ENCODE results near the gene PDE7B.

- TF ChIP-seq CTCF (IDR thresholded peaks at IDR 0.05; ENCODE audit: insufficient read depth, low read length) (no peak), POLR2AphosphoS5 (IDR thresholded peaks at IDR 0.05; ENCODE audit: low read depth) (no peak), GABPA (IDR thresholded peaks at IDR 0.05; ENCODE audit: low read depth) (no peak), REST (IDR thresholded peaks at IDR 0.05; ENCODE audit: insufficient replicate concordance, low read depth) (no peak), SPI1 (IDR thresholded peaks at IDR 0.05; ENCODE audit: borderline replicate concordance, low read depth) (no peak)
Observed at GRCh38 chr6:136061701-136062100, 210.2 kb downstream of the PDE7B start.
